Sigmoid colon (tissue), 7 donors: ENCODE measurements around the gene CLCN1. TPM values are rescaled to one million over a fixed set of nuclear protein-coding genes. Genes with fewer than 3 reads are reported as not detected.

Experiments
- DNase-seq: peaks from one replicate; pipeline ENCODE4 v3.0.0-alpha.2; 2019
- H3K27ac ChIP-seq, 4 donors: fragments of 200-600 bp; sonication (generic); one replicate each; pipeline ENCODE4 v1.5.1; 2016 to 2019; ENCODE audit warnings: mild to moderate bottlenecking in 1 of 4
- H3K27me3 ChIP-seq, 3 donors: fragments of 200-600 bp; sonication (generic); one replicate each; pipeline ENCODE4 v1.5.1; 2019; ENCODE audit warnings: mild to moderate bottlenecking in 1 of 3
- H3K36me3 ChIP-seq, 4 donors: fragments of 200-600 bp; sonication (generic); one replicate each; pipeline ENCODE4 v1.5.1; 2016 to 2019
- H3K4me1 ChIP-seq, 4 donors: fragments of 200-600 bp; sonication (generic); one replicate each; pipeline ENCODE4 v1.5.1; 2017 to 2019
- H3K4me3 ChIP-seq, 4 donors: fragments of 200-600 bp; sonication (generic); one replicate each; pipeline ENCODE4 v1.5.1; 2017 to 2019; ENCODE audit warnings: mild to moderate bottlenecking in 2 of 4, moderate library complexity in 1 of 4
- H3K9me3 ChIP-seq, 4 donors: fragments of 200-600 bp in 3 of 4; sonication (generic) in 3 of 4; one replicate each; pipeline versions ENCODE4 v1.5.1 to v1.6.1; 2013 to 2019
- CTCF ChIP-seq, 4 experiments: fragments of 450-650 bp in 3 of 4; fragments of 200-600 bp in 1 of 4; IDR thresholded peaks; one replicate each; pipeline ENCODE4 v1.5.1; 2016 to 2019; ENCODE audit warnings: antibody characterized with exemption in 4 of 4, mild to moderate bottlenecking in 3 of 4, moderate library complexity in 2 of 4
- EP300 ChIP-seq, 4 donors: sonication (generic); formaldehyde crosslinking; IDR thresholded peaks; one replicate each; pipeline ENCODE4 v1.6.1; 2017; ENCODE audit warnings: antibody characterized with exemption in 4 of 4
- POLR2A ChIP-seq, 2 donors: fragments of 450-650 bp; IDR thresholded peaks; one replicate each; pipeline ENCODE4 v1.6.1; 2016; ENCODE audit warnings: antibody characterized with exemption in 2 of 2, mild to moderate bottlenecking in 2 of 2, moderate library complexity in 2 of 2
- POLR2AphosphoS5 ChIP-seq, 4 donors: sonication (generic); formaldehyde crosslinking; IDR thresholded peaks; one replicate each; pipeline ENCODE4 v1.6.1; 2017; ENCODE audit warnings: antibody characterized with exemption in 4 of 4
- WGBS, 2 donors: extraction: QIAGEN DNeasy Blood & Tissue Kit; methylation state at CpG; one replicate each; pipeline ENCODE4 v1.1.7; 2013; 5-methylcytosine and 5-hydroxymethylcytosine counted together
- intact Hi-C: fragments of 100-400 bp; cut with DNase I; formaldehyde crosslinking; loops from one replicate; pipeline ENCODE4 v1.15.1; 2023
- polyA plus RNA-seq, 3 donors: library from polyadenylated mRNA; stranded (reverse); fragments of 200-250 nt; gene quantifications; one replicate each; pipeline ENCODE4 v1.2.3, GENCODE V29; 2013
- total RNA-seq, 4 donors: library from RNA; depleted of rRNA; stranded (reverse); fragments of >200 nt; gene quantifications; one replicate each; pipeline ENCODE4 v1.1.0, GENCODE V29; 2016
- donor health status: healthy with polysubstance abuse.
- donor health status: Bipolar disorder and iron deficiency.
- donor health status: healthy.

Gene CLCN1
- total and polyA plus RNA-seq, 7 donors: 0.14 to 0.15 TPM; not detected in 5

GRCh38 chr7:143388491-143389101 is 72.7 kb downstream of the CLCN1 start:
- H3K4me3 ChIP-seq: no peak overlapping the region
- H3K9me3 ChIP-seq: no peaks in the 10 kb centered on the region
- H3K4me1 ChIP-seq: peaks cover 0 to 98% (median 96%) of the 10 kb centered on the region in 4 donors
- intact Hi-C loops: loop anchor here (10.0 kb wide), 2 partner anchors 516 to 534 kb away; partner anchors contain the start of genes EPHB6 and TCAF1
- H3K27me3 ChIP-seq: no peaks in the 10 kb centered on the region
- TF ChIP-seq POLR2AphosphoS5 (IDR thresholded peaks at IDR 0.05) (no peak), EP300 (IDR thresholded peaks at IDR 0.05) (no peak), POLR2A (IDR thresholded peaks at IDR 0.05) (no peak), CTCF (IDR thresholded peaks at IDR 0.05) (no peak)
- peak; percentile 68 for DNase-seq
- 93 to 94% methylated on average over 28 of the region's 28 CpGs for WGBS, 2 donors
- peaks cover 22 to 58% (median 36%) of the 10 kb centered on the region in 4 donors for H3K36me3 ChIP-seq
- H3K27ac ChIP-seq: peak overlapping the region; percentile 97 to 100 (median 100)

GRCh38 chr7:143389316-143390103 is 73.6 kb downstream of the CLCN1 start:
- 90% methylated on average over 15 of the region's 15 CpGs for WGBS, 2 donors
- Histone ChIP-seq H3K36me3 (peaks cover 22 to 50% (median 36%) of the 10 kb centered on the region in 4 donors), H3K4me1 (peaks cover 0 to 90% (median 88%) of the 10 kb centered on the region in 4 donors), H3K27ac (peak overlapping the region; percentile 97 to 100 (median 100)), H3K4me3 (no peak overlapping the region), H3K27me3 (no peaks in the 10 kb centered on the region), H3K9me3 (no peaks in the 10 kb centered on the region)
- DNase-seq: peak; percentile 67
- TF ChIP-seq EP300 (IDR thresholded peaks at IDR 0.05) (no peak), CTCF (IDR thresholded peaks at IDR 0.05) (no peak), POLR2AphosphoS5 (IDR thresholded peaks at IDR 0.05) (no peak), POLR2A (IDR thresholded peaks at IDR 0.05) (no peak)
- intact Hi-C loops: loop anchor here (10.0 kb wide), 2 partner anchors 515 to 535 kb away; partner anchors contain the start of genes EPHB6 and TCAF1

GRCh38 chr7:143390104-143390772 is 74.3 kb downstream of the CLCN1 start:
- Histone ChIP-seq H3K36me3 (peaks cover 22 to 50% (median 36%) of the 10 kb centered on the region in 4 donors), H3K27me3 (no peaks in the 10 kb centered on the region), H3K4me3 (no peak overlapping the region), H3K9me3 (no peaks in the 10 kb centered on the region), H3K27ac (peak overlapping the region; percentile 97 to 100 (median 100)), H3K4me1 (peaks cover 0 to 82% (median 81%) of the 10 kb centered on the region in 4 donors)
- intact Hi-C loops: no loop called here
- no peak for DNase-seq
- WGBS, 2 donors: 93 to 94% methylated on average over 10 of the region's 10 CpGs
- TF ChIP-seq CTCF (IDR thresholded peaks at IDR 0.05): no peak
- no peak for TF ChIP-seq POLR2A (IDR thresholded peaks at IDR 0.05)
- no peak for TF ChIP-seq EP300 (IDR thresholded peaks at IDR 0.05)
- TF ChIP-seq POLR2AphosphoS5 (IDR thresholded peaks at IDR 0.05): no peak

GRCh38 chr7:143390773-143391317 is 74.9 kb downstream of the CLCN1 start:
- peak overlapping the region; percentile 97 to 100 (median 100) for H3K27ac ChIP-seq
- H3K27me3 ChIP-seq: no peaks in the 10 kb centered on the region
- 88 to 95% methylated on average over 9 of the region's 9 CpGs for WGBS, 2 donors
- peak; percentile 64 for DNase-seq
- intact Hi-C loops: no loop called here
- TF ChIP-seq POLR2AphosphoS5 (IDR thresholded peaks at IDR 0.05): no peak
- no peak for TF ChIP-seq CTCF (IDR thresholded peaks at IDR 0.05)
- TF ChIP-seq EP300 (IDR thresholded peaks at IDR 0.05): no peak
- no peak for TF ChIP-seq POLR2A (IDR thresholded peaks at IDR 0.05)
- peaks cover 0 to 76% (median 75%) of the 10 kb centered on the region in 4 donors for H3K4me1 ChIP-seq
- H3K4me3 ChIP-seq: peak overlapping the region in 1 of 4 donors; percentile 1
- no peaks in the 10 kb centered on the region for H3K9me3 ChIP-seq
- H3K36me3 ChIP-seq: peaks cover 22 to 50% (median 36%) of the 10 kb centered on the region in 4 donors
